Stimulated activated CD4-positive, alpha-beta T cell treated with anti-CD3 and anti-CD28 coated beads, Interleukin-12 subunit alpha, Interleukin-12 subunit beta, amount 100 ng/mL, for 48 hours (primary cell): ENCODE data around the gene PDE8B.

Experiments
- DNase-seq, 3 donors: peaks; one replicate each; pipeline ENCODE4 v3.0.0-alpha.2; 2020; ENCODE audit warnings: low read depth in 2 of 3, low spot score in 1 of 3

Gene PDE8B

DNA sequence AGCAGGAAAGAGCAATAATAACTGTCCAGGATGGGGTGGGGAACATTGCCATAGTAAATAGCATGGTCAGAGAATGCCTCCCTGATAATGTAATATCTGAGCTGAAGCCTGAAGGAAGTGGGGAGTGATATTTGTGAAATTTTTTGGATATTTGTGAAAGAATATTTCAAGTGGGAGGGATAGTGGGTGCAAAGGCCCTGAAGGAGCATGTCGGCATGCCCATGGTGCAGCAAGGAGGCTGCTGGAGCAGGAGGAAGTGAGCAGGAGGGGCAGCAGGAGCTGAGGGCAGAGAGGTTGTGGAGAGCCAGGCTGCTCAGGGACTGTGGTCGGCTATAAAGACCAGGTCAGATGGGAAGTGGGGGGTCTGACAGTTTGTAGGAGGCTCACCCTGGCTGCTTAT, 21.1 kb upstream of the PDE8B start:
- no peak for DNase-seq

- DNase-seq = no peak
Observed at GRCh38 chr5:77192441-77193050, 17.9 kb upstream of the PDE8B start.

DNA sequence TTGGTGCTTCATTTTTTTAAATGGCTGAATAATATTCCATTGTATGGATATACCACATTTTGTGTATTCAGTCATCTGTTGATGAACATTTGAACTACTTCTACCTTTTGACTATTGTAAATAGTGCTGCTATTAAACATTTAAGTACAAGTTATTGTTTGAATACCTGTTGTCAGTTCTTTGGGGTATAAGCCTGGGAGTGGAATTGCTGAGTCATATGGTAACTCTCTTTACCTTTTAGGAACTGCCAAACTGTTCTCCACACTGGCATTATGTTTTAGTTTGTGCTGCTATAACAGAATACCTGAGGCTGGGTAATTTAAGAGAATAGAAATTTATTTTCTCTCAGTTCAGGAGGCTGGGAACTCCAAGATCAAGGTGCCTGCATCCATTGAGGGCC, 15.7 kb upstream of the PDE8B start:
- DNase-seq = no peak

DNA sequence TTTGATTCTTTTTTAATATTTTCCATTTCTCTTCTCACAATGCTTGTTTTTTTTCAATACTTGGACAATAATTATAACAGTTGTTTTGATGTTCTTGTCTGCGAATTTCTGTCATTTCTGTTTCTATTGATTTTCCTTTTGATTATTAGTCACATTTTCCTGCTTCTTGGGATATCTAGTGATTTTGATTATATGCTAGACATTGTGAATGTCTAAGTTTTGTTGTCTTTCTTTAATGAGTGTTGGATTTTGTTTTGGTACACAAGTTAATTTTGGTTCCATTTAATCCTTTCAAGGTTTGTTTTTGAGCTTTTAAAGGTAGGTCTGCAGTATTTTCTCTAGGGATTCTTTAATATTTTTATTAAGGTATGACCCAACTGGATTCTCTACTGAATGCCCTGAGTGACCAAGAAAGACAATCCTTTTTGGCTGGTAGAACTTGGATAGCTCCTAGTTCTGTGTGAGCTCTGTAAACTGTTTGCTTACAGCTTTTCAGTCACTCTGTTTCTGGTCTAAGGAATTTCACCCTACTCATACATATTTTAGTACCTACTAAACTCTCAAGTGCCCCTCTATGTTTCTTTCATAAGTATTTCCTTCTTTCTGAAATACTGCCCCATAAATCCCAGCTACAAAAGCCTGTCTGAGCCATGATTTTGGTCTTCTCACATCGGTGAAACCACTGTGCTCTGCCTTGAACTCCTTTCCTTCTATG, 12.5 kb upstream of the PDE8B start:
- no peak for DNase-seq

- no peak for DNase-seq
Observed at GRCh38 chr5:77200663-77201062, 9.8 kb upstream of the PDE8B start.

DNA sequence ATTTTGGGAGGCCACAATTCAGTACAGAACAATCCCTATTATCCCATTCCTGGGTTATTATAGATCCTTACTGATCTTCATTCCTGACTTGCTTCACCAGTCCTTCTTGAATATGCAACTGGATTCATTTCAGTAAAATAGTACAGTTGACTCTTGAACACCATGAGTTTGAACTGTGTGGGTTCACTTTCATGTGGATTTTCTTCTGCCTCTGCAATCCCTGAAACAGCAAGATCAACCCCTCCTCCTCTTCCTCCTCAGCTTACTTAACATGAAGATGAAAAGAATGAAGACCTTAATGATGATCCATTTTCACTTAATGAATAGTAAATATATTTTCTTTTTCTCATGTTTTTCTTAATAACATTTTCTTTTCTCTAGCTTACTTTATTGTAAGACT, 8.3 kb upstream of the PDE8B start:
- DNase-seq = no peak

GRCh38 chr5:77204967-77205366, 5.5 kb upstream of the PDE8B start:
- DNase-seq = no peak

DNA sequence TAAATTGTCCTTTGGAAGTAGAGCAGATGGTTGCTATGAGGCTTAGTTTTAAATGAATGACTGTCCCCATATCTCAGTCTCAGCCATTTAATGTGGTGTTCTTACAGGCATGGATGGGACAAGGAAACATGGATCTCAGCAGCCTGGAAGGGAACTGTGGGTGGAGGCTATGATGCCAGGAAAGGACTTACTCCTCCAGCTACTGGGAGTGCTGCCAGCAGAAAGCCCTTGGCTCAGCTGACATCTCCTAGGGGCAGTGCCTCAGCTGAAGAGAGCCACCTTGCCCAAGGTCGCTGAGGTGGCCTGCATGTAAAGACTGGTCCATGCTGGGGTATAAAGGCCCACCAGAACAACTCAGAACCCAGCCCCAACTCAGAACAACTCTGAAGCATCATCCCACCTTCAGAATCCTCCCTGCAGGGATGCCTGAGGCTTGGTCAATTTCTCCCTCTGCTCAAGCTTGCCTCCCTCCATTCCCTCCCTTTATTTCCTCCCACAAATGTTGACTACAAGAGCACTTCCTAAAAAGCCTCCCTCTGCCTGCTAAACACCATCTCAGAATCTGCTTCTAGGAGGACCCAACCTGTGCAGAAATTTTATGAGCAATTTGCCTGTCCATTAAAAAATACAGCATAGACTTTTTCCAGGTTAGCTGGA, 1.8 kb upstream of the PDE8B start:
- no peak for DNase-seq

DNA sequence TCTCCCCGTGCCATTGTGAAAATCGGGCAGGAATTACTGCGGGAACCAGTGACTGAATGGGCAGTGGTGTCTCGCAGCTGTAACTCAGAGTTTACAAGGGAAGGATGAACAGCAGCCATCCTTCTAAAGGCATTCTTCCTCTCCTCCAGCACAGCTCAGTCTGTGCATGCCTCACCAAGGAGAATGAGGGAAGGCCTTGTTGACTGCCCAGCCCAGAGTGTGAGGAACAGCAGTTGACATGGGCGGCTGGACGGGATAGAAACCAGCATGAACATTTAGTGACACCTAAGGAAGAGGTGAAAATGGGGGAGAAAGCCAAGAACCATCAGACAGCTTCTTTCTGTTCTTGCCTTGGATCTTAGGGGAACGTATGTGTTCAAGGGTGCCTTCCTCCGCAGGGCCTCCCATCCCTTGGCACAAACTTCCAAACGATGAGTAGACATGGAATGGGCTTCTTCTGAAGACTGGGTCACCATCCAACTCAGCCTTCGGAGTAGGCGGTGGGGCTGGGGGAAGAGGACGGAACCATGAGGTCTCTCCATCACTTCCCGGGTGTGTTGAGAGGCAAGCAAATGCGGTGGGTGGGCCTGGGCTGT, 887 bp upstream of the PDE8B start:
- DNase-seq = no peak

GRCh38 chr5:77210964-77211690, 647 bp downstream of the PDE8B start:
- no peak for DNase-seq

GRCh38 chr5:77211691-77212047, 1.2 kb downstream of the PDE8B start:
- no peak for DNase-seq

- no peak for DNase-seq
Observed at GRCh38 chr5:77213601-77214000, 3.1 kb downstream of the PDE8B start.

DNA sequence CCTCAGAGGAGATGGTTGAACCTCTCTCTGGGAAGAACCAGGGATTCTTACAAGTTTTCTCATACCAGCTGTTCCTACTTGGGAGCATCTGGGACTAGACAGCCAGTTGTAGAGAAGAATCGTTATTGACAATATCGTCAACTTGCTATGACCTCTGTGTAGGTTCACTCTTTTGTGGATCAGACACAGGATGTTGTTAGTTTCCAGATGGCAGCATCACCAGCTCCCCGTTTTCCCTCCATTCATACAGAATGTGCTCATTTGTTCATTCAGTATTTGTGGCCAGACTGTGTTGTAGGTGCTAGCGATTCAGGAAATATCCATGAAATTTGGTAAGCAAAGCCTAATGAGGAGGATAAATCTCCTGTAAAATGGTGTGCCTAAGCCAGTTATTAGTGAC, 3.7 kb downstream of the PDE8B start:
- no peak for DNase-seq

GRCh38 chr5:77218263-77218662, 7.8 kb downstream of the PDE8B start:
- no peak for DNase-seq

DNA sequence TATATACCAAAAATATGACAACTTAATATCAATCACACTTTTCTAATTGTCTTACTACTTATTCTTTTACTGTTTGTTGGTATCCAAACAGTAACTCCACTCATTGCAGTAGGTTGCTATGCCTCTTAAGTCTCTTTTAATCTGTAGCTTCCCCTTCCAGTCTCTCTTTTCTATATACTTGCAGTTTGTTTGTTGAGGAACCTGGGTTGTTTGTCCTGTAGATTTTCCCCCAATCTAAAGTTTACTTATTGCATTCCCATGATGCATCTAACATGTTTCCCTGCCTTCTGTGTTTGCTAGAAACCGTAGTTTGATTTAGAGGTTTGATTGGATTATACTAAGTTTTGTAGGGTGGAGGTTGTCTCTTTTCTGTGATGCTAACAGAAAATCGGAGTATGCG, 10.6 kb downstream of the PDE8B start:
- DNase-seq = no peak

- DNase-seq = no peak
Observed at GRCh38 chr5:77222722-77223121, 12.2 kb downstream of the PDE8B start.

DNA sequence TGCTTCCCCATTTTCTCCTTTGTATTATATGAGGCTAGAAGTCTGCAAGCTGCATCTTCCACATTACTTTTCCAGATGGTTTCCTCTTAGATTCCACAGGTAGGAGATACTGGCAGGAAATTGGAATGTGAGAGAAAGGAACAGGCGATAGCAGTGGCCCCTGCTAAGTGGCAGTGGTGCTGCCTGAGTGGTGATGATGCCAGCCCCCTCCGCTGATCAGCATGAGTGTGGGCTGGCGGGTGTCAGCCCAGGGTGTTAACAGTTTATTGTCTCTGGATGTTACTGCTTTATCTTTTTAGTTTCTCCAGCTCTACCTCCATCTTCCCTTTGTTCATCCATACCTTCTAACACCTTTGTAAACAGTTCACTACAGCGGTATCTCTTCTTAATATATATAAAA, 13.2 kb downstream of the PDE8B start:
- no peak for DNase-seq

GRCh38 chr5:77224672-77225355, 14.3 kb downstream of the PDE8B start:
- DNase-seq = no peak

DNA sequence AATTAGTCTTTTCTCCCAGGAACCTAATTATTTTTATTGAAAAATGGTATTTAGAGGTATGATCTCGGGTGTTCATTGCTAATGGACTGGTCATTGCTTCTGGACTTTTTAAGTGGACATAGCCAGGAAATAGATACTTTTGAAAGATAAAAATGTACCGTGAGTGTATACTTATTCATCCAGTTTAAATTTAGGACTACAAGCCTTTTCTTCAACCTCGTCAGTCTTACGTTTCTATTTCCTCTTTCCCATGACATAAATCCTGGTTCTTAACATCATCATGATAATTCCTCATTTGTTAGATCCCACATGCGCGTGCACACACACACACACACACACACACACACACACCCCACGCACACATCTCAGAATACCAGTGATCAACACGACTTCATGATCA, 15.1 kb downstream of the PDE8B start:
- no peak for DNase-seq

- DNase-seq = no peak
Observed at GRCh38 chr5:77229887-77230286, 19.4 kb downstream of the PDE8B start.
